Stomach (tissue), 4 donors: Measurements from ENCODE around the gene PDPK1.

Experiments
- POLR2A ChIP-seq, 4 donors: fragments of 450-650 bp; IDR thresholded peaks; one replicate each; pipeline ENCODE4 v1.6.1; 2016; ENCODE audit warnings: antibody characterized with exemption in 4 of 4, control low read depth in 2 of 4, mild to moderate bottlenecking in 1 of 4, moderate library complexity in 1 of 4
- POLR2AphosphoS5 ChIP-seq, 3 donors: sonication (generic); formaldehyde crosslinking; IDR thresholded peaks; one replicate each; pipeline ENCODE4 v1.6.1; 2016; ENCODE audit warnings: antibody characterized with exemption in 3 of 3
- TF ChIP-seq, protein P1 (sequence below), 7 experiments: fragments of 450-650 bp in 4 of 7; fragments of 200-600 bp in 3 of 7; sonication (generic) in 3 of 7; IDR thresholded peaks; one replicate each; pipeline ENCODE4 v1.5.1; 2016 to 2019; ENCODE audit warnings: antibody characterized with exemption in 7 of 7, control low read depth in 2 of 7, mild to moderate bottlenecking in 1 of 7

DNA sequence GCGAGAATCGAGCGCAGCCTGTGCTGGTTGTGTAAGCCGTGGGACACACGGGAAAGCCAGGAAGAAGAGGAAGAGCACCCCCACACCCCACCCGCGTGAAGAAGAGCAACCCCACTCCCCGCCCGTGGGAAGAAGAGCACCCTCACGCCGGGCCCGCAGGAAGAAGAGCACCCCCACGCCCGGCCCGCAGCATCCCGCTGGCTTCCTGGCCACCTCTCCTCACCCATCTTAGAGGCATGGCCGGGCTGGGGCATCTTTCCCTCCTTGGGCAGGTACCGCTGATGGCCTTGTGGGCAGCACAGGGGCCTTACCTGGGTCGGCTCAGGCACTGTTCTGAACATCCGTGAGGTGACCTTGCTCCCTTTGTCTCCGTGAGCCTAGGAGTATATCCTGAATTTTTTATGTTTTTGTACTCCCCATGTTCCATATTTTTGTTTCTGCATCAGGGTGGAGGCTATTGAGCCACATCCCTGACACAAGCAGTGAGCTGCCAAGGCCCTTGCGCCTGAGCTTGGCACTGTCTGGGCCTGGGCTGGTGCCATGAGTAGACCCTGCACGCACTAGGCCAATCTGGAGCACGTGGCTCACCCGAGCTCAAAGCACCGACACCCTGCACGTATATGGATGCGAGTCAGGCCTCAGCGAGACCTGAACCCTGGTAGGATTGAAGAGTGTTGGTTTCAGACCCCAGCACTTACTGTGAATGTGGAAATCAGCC lies 73.1 kb downstream of the PDPK1 start:
- no peak for TF ChIP-seq POLR2A (IDR thresholded peaks at IDR 0.05)
- TF ChIP-seq, protein P1, sequence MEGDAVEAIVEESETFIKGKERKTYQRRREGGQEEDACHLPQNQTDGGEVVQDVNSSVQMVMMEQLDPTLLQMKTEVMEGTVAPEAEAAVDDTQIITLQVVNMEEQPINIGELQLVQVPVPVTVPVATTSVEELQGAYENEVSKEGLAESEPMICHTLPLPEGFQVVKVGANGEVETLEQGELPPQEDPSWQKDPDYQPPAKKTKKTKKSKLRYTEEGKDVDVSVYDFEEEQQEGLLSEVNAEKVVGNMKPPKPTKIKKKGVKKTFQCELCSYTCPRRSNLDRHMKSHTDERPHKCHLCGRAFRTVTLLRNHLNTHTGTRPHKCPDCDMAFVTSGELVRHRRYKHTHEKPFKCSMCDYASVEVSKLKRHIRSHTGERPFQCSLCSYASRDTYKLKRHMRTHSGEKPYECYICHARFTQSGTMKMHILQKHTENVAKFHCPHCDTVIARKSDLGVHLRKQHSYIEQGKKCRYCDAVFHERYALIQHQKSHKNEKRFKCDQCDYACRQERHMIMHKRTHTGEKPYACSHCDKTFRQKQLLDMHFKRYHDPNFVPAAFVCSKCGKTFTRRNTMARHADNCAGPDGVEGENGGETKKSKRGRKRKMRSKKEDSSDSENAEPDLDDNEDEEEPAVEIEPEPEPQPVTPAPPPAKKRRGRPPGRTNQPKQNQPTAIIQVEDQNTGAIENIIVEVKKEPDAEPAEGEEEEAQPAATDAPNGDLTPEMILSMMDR (IDR thresholded peaks at IDR 0.05), result no peak
- TF ChIP-seq POLR2AphosphoS5 (IDR thresholded peaks at IDR 0.05), result no peak
